SK-N-SH (cell line): ENCODE data around the gene PPP3R1. TPM values are rescaled to one million over a fixed set of nuclear protein-coding genes. Genes with fewer than 3 reads are reported as not detected.

Experiments used
- CTCF ChIA-PET: fragments of 300-600, 350-600 bp; formaldehyde crosslinking; extraction: SDS; loops from one replicate; lab custom pipeline; 2021; lab: Yijun Ruan, JAX
- POLR2A ChIA-PET: fragments of 350-600 bp; sonication (Branson Sonifier 250); formaldehyde crosslinking; extraction: SDS; loops from one replicate; lab custom pipeline; 2020; ENCODE audit warnings: antibody characterized with exemption, inconsistent platforms; lab: Yijun Ruan, JAX
- DNase-seq: peaks from one replicate; pipeline ENCODE4 v3.0.0; 2012
- H2AFZ ChIP-seq: fragments of 200-600 bp; sonication (generic); 2 replicates; pipeline ENCODE4 v1.8.1; 2016; ENCODE audit warnings: antibody characterized with exemption, mild to moderate bottlenecking, low read depth
- H3F3A ChIP-seq: fragments of 200-600 bp; sonication (generic); replicated peaks from 2 replicates; pipeline ENCODE3; 2016; ENCODE audit warnings: antibody characterized with exemption, mild to moderate bottlenecking; ENCODE audit not compliant: insufficient read depth
- H3K27ac ChIP-seq, 2 experiments: fragments of 200-500 bp in 1 of 2; fragments of 200-600 bp in 1 of 2; sonication (Bioruptor generic) in 1 of 2; sonication (generic), shearing (Covaris generic) in 1 of 2; 2 replicates each; pipeline versions ENCODE4 v1.5.1 to v1.6.1; 2014 to 2016; ENCODE audit warnings: low read depth in 2 of 2, inconsistent platforms in 1 of 2, low read length in 1 of 2, mild to moderate bottlenecking in 1 of 2, mixed read lengths in 1 of 2
- H3K27me3 ChIP-seq: fragments of 200-600 bp; sonication (generic), shearing (Covaris generic); 2 replicates; pipeline ENCODE4 v1.6.1; 2016; ENCODE audit warnings: mixed run types; ENCODE audit not compliant: insufficient read depth
- H3K36me3 ChIP-seq, 2 experiments: fragments of 200-500 bp in 1 of 2; fragments of 200-600 bp in 1 of 2; sonication (Bioruptor generic) in 1 of 2; sonication (generic) in 1 of 2; replicated peaks in 1 of 2; 2 replicates each; pipeline versions ENCODE3 to v1.5.1; 2014 to 2016; ENCODE audit warnings: low read length in 1 of 2, mild to moderate bottlenecking in 1 of 2; ENCODE audit not compliant: insufficient read depth in 2 of 2, control insufficient read depth in 1 of 2
- H3K4me1 ChIP-seq, 2 experiments: fragments of 200-500 bp in 1 of 2; fragments of 200-600 bp in 1 of 2; sonication (Bioruptor generic) in 1 of 2; sonication (generic), shearing (Covaris generic) in 1 of 2; 2 replicates each; pipeline versions ENCODE4 v1.5.1 to v1.6.1; 2014 to 2016; ENCODE audit warnings: low read depth in 1 of 2, low read length in 1 of 2, mixed run types in 1 of 2; ENCODE audit not compliant: insufficient read depth in 2 of 2, control insufficient read depth in 1 of 2
- H3K4me2 ChIP-seq: fragments of 200-600 bp; sonication (generic), shearing (Covaris generic); 2 replicates; pipeline ENCODE4 v1.6.1; 2017; ENCODE audit warnings: mixed run types
- H3K4me3 ChIP-seq, 2 experiments: fragments of 200-500 bp in 1 of 2; fragments of 200-600 bp in 1 of 2; sonication (Bioruptor generic) in 1 of 2; sonication (generic), shearing (Covaris generic) in 1 of 2; 2 replicates each; pipeline versions ENCODE4 v1.5.1 to v1.8.1; 2014 to 2016; ENCODE audit warnings: low read depth in 2 of 2, inconsistent platforms in 1 of 2, low read length in 1 of 2, mild to moderate bottlenecking in 1 of 2, mixed read lengths in 1 of 2, moderate library complexity in 1 of 2
- H3K79me2 ChIP-seq: fragments of 200-600 bp; sonication (generic); 2 replicates; pipeline ENCODE4 v1.8.1; 2017; ENCODE audit warnings: mild to moderate bottlenecking; ENCODE audit not compliant: insufficient read depth
- H3K9ac ChIP-seq: fragments of 200-600 bp; sonication (generic); 2 replicates; pipeline ENCODE4 v1.6.1; 2017; ENCODE audit warnings: mixed run types
- H3K9me2 ChIP-seq: fragments of 200-600 bp; sonication (generic); 2 replicates; pipeline ENCODE4 v1.6.1; 2017; ENCODE audit warnings: mixed run types
- H3K9me3 ChIP-seq: fragments of 200-600 bp; sonication (generic); 2 replicates; pipeline ENCODE4 v1.6.1; 2017; ENCODE audit warnings: mixed run types, mild to moderate bottlenecking, moderate library complexity
- H4K20me1 ChIP-seq: fragments of 200-600 bp; sonication (generic); 2 replicates; pipeline ENCODE4 v1.6.1; 2017; ENCODE audit warnings: mild to moderate bottlenecking, mixed run types; ENCODE audit not compliant: insufficient read depth
- CHD2 ChIP-seq: fragments of 150-350 bp; IDR thresholded peaks from 2 replicates; pipeline ENCODE4 v1.6.1; 2018; ENCODE audit warnings: low read length; ENCODE audit not compliant: partially characterized antibody
- CTCF ChIP-seq: fragments of 200-600 bp; sonication (generic); IDR thresholded peaks from 2 replicates; pipeline ENCODE4 v1.6.1; 2017; ENCODE audit warnings: antibody characterized with exemption, mild to moderate bottlenecking, moderate library complexity
- ELF1 ChIP-seq: IDR thresholded peaks from 2 replicates; pipeline ENCODE4 v1.4.0; 2012
- EZH2phosphoT487 ChIP-seq: fragments of 200-600 bp; sonication (generic); IDR thresholded peaks from 2 replicates; pipeline ENCODE4 v1.6.1; 2017; ENCODE audit warnings: low read depth, mixed run types, mild to moderate bottlenecking, antibody characterized with exemption, moderate library complexity, borderline replicate concordance
- FOXM1 ChIP-seq: IDR thresholded peaks from 2 replicates; pipeline ENCODE4 v1.4.0; 2012; ENCODE audit warnings: low read depth, mild to moderate bottlenecking
- GABPA ChIP-seq: IDR thresholded peaks from 2 replicates; pipeline ENCODE4 v1.4.0; 2012; ENCODE audit warnings: low read depth, mild to moderate bottlenecking
- GATA2 ChIP-seq: sonication (generic); formaldehyde crosslinking; IDR thresholded peaks from 2 replicates; pipeline ENCODE4 v1.5.0; 2020; ENCODE audit warnings: mild to moderate bottlenecking, missing genetic modification reagents
- MAX ChIP-seq: IDR thresholded peaks from 2 replicates; pipeline ENCODE4 v1.4.0; 2012; ENCODE audit warnings: low read depth
- MEF2A ChIP-seq: IDR thresholded peaks from 2 replicates; pipeline ENCODE4 v1.4.0; 2012; ENCODE audit warnings: low read depth, borderline replicate concordance
- PBX3 ChIP-seq: IDR thresholded peaks from 2 replicates; pipeline ENCODE4; 2012
- POLR2AphosphoS5 ChIP-seq: IDR thresholded peaks from 2 replicates; pipeline ENCODE4 v1.6.1; 2012; ENCODE audit warnings: low read depth, low read length
- RCOR1 ChIP-seq: fragments of 150-350 bp; IDR thresholded peaks from 2 replicates; pipeline ENCODE4 v1.6.1; 2017; ENCODE audit warnings: antibody characterized with exemption, low read length
- RFX5 ChIP-seq: IDR thresholded peaks from 2 replicates; pipeline ENCODE4 v1.6.1; 2012; ENCODE audit warnings: mild to moderate bottlenecking, improper control_type of control experiment, low read length
- RXRA ChIP-seq: IDR thresholded peaks from 2 replicates; pipeline ENCODE4 v1.4.0; 2012; ENCODE audit warnings: low read depth, mild to moderate bottlenecking, borderline replicate concordance
- SMC3 ChIP-seq: IDR thresholded peaks from 2 replicates; pipeline ENCODE4 v1.6.1; 2012; ENCODE audit warnings: low read depth, low read length, improper control_type of control experiment
- YY1 ChIP-seq: IDR thresholded peaks from 2 replicates; pipeline ENCODE4 v1.4.0; 2012; ENCODE audit warnings: low read depth, mild to moderate bottlenecking
- ZBTB33 ChIP-seq: IDR thresholded peaks from 2 replicates; pipeline ENCODE4 v1.4.0; 2012; ENCODE audit warnings: low read depth, borderline replicate concordance
- WGBS: methylation state at CpG from one replicate; pipeline ENCODE4 v1.1.6; 2017; ENCODE audit warnings: low lambda C conversion rate; 5-methylcytosine and 5-hydroxymethylcytosine counted together
- polyA plus RNA-seq, 3 experiments: library from polyadenylated mRNA; depleted of rRNA; stranded (reverse); fragments of >200 nt; gene quantifications; 2 replicates each; pipeline ENCODE4 v1.2.3, GENCODE V29; 2012

Gene PPP3R1
- polyA plus RNA-seq, 1 of the 3 experiments (the other 2 are of a cell fraction): 12.0 TPM

GRCh38 chr2:68189991-68190784, 62.1 kb downstream of the PPP3R1 start:
- Histone ChIP-seq H3F3A (peaks cover 25% of the 10 kb centered on the region), H3K9ac (no peak overlapping the region), H3K36me3 (peaks cover 19 to 23% of the 10 kb centered on the region in 2 experiments), H3K27ac (peak overlapping the region in 1 of 2 experiments; percentile 4; a peak in 1 of 4 replicates), H4K20me1 (peaks cover 46% of the 10 kb centered on the region), H3K27me3 (no peaks in the 10 kb centered on the region), H2AFZ (no peak overlapping the region), H3K4me2 (no peak overlapping the region), H3K79me2 (peaks cover 92% of the 10 kb centered on the region), H3K4me1 (peaks cover 2 to 12% of the 10 kb centered on the region in 2 experiments; a peak in 2 of 4 replicates), H3K4me3 (no peak overlapping the region), H3K9me3 (no peaks in the 10 kb centered on the region), H3K9me2 (no peaks in the 10 kb centered on the region)
- POLR2A ChIA-PET: no interaction called here
- no peak for DNase-seq
- TF ChIP-seq YY1 (no peak), POLR2AphosphoS5 (no peak), ELF1 (no peak), EZH2phosphoT487 (no peak), ZBTB33 (no peak), GATA2 (CRISPR knock-in tag) (no peak), SMC3 (no peak), RCOR1 (no peak), MEF2A (no peak), GABPA (no peak), CHD2 (no peak), MAX (no peak), FOXM1 (no peak), RFX5 (no peak), RXRA (no peak), PBX3 (no peak), CTCF (no peak)
- CTCF ChIA-PET: interaction anchor here (1.6 kb wide), 1 partner anchor 11 kb away, joined by 4 read pairs; no protein-coding TSS in a partner anchor
- WGBS: 92% methylated on average over 15 of the region's 15 CpGs
